IMR-90 (cell line): ENCODE results near the gene WAC. TPM values are rescaled to one million over a fixed set of nuclear protein-coding genes. Genes with fewer than 3 reads are reported as not detected.

Experiments
- ATAC-seq: fragments of 200-7000 bp; cut with Tn5 transposase; 2 replicates; pipeline ENCODE4 v1.9.1; 2020; ENCODE audit warnings: low read depth, mild to moderate bottlenecking, moderate library complexity
- BruUV-seq: library from RNA; stranded (reverse); fragments of 400-500 nt; replicated peaks from 2 replicates; lab custom pipeline; 2021; lab: Mats Ljungman, UMichigan
- CTCF ChIA-PET: fragments of 300-600 bp; formaldehyde crosslinking; extraction: SDS; loops from one replicate; lab custom pipeline; 2021; ENCODE audit warnings: antibody characterized with exemption; lab: Yijun Ruan, JAX
- POLR2A ChIA-PET: fragments of 300-600 bp; sonication (Branson Sonifier 250); formaldehyde crosslinking; loops from one replicate; lab custom pipeline; 2022; ENCODE audit warnings: antibody characterized with exemption; ENCODE audit not compliant: unreplicated experiment; lab: Charles Lee
- DNase-seq: peaks from one replicate; pipeline ENCODE4 v3.0.0; 2013
- H2AFZ ChIP-seq: replicated peaks from 2 replicates; pipeline ENCODE3; 2013; ENCODE audit warnings: low read length, mild to moderate bottlenecking; ENCODE audit not compliant: poor library complexity
- H2AK5ac ChIP-seq: 2 replicates; pipeline ENCODE4 v1.6.1; 2013; ENCODE audit warnings: low read depth, low read length, inconsistent platforms
- H2AK9ac ChIP-seq: replicated peaks from 2 replicates; pipeline ENCODE3; 2013; ENCODE audit warnings: mild to moderate bottlenecking, low read depth, low read length, moderate library complexity; ENCODE audit not compliant: poor library complexity
- H2BK120ac ChIP-seq: 2 replicates; pipeline ENCODE4 v1.6.1; 2013; ENCODE audit warnings: low read depth, low read length, inconsistent platforms
- H2BK15ac ChIP-seq: 3 replicates; pipeline ENCODE4 v1.6.1; 2013; ENCODE audit warnings: low read depth, low read length, inconsistent platforms
- H2BK20ac ChIP-seq: 2 replicates; pipeline ENCODE4 v1.6.1; 2013; ENCODE audit warnings: low read depth, mild to moderate bottlenecking, inconsistent platforms, low read length, moderate library complexity
- H2BK5ac ChIP-seq: 2 replicates; pipeline ENCODE4 v1.6.1; 2013; ENCODE audit warnings: mild to moderate bottlenecking, low read depth, low read length, inconsistent platforms; ENCODE audit not compliant: poor library complexity, severe bottlenecking
- H3K14ac ChIP-seq: replicated peaks from 2 replicates; pipeline ENCODE4 v1.6.1; 2013; ENCODE audit warnings: low read depth, low read length, inconsistent platforms
- H3K18ac ChIP-seq: 2 replicates; pipeline ENCODE4 v1.6.1; 2013; ENCODE audit warnings: low read depth, low read length, control low read depth
- H3K23ac ChIP-seq: 2 replicates; pipeline ENCODE4 v1.6.1; 2013; ENCODE audit warnings: low read depth, low read length, inconsistent platforms
- H3K27ac ChIP-seq: 2 replicates; pipeline ENCODE4 v1.5.1; 2013; ENCODE audit warnings: mild to moderate bottlenecking, control low read depth, low read length; ENCODE audit not compliant: insufficient read depth
- H3K27me3 ChIP-seq: 2 replicates; pipeline ENCODE4 v1.6.1; 2013; ENCODE audit warnings: low read length; ENCODE audit not compliant: control insufficient read depth, insufficient read depth
- H3K36me3 ChIP-seq: 2 replicates; pipeline ENCODE4 v1.6.1; 2013; ENCODE audit warnings: low read length, mixed read lengths; ENCODE audit not compliant: control insufficient read depth, insufficient read depth
- H3K4ac ChIP-seq: 2 replicates; pipeline ENCODE4 v1.6.1; 2013; ENCODE audit warnings: low read depth, low read length, inconsistent platforms
- H3K4me1 ChIP-seq: 2 replicates; pipeline ENCODE4 v1.6.1; 2013; ENCODE audit warnings: low read length, mixed read lengths; ENCODE audit not compliant: control insufficient read depth, insufficient read depth
- H3K4me2 ChIP-seq: 2 replicates; pipeline ENCODE4 v1.6.1; 2013; ENCODE audit warnings: low read depth, mild to moderate bottlenecking, control low read depth, low read length, moderate library complexity
- H3K4me3 ChIP-seq: 2 replicates; pipeline ENCODE4 v1.5.1; 2013; ENCODE audit warnings: low read depth, mild to moderate bottlenecking, control low read depth, low read length, moderate library complexity; ENCODE audit not compliant: insufficient read depth
- H3K56ac ChIP-seq: 2 replicates; pipeline ENCODE4 v1.6.1; 2013; ENCODE audit warnings: low read length, inconsistent platforms; ENCODE audit not compliant: insufficient read depth; ENCODE audit errors: extremely low read depth
- H3K79me1 ChIP-seq, 2 experiments: 2 replicates each; pipeline ENCODE4 v1.6.1; 2013; ENCODE audit warnings: low read length in 2 of 2, inconsistent platforms in 1 of 2, low read depth in 1 of 2
- H3K9ac ChIP-seq: 2 replicates; pipeline ENCODE4 v1.6.1; 2013; ENCODE audit warnings: low read depth, low read length, control low read depth
- H3K9me1 ChIP-seq: 2 replicates; pipeline ENCODE4 v1.6.1; 2013; ENCODE audit warnings: low read length, inconsistent platforms; ENCODE audit not compliant: insufficient read depth
- H3K9me3 ChIP-seq: 2 replicates; pipeline ENCODE4 v1.6.1; 2013; ENCODE audit warnings: low read length; ENCODE audit not compliant: control insufficient read depth, insufficient read depth
- H4K20me1 ChIP-seq: 2 replicates; pipeline ENCODE4 v1.6.1; 2013; ENCODE audit warnings: low read length, inconsistent platforms; ENCODE audit not compliant: insufficient read depth
- H4K5ac ChIP-seq: 2 replicates; pipeline ENCODE4 v1.6.1; 2013; ENCODE audit warnings: mild to moderate bottlenecking, low read depth, low read length, control low read depth
- H4K8ac ChIP-seq, 2 experiments: 2 replicates each; pipeline ENCODE4 v1.6.1; 2013; ENCODE audit warnings: low read depth in 2 of 2, low read length in 2 of 2, control low read depth in 1 of 2, inconsistent platforms in 1 of 2
- H4K91ac ChIP-seq: 2 replicates; pipeline ENCODE4 v1.6.1; 2013; ENCODE audit warnings: low read depth, low read length, inconsistent platforms; ENCODE audit not compliant: insufficient read depth
- BHLHE40 ChIP-seq: fragments of 150-350 bp; IDR thresholded peaks from 2 replicates; pipeline ENCODE4 v1.6.1; 2016; ENCODE audit warnings: mild to moderate bottlenecking, low read depth, low read length
- ELK1 ChIP-seq: fragments of 150-350 bp; IDR thresholded peaks from 2 replicates; pipeline ENCODE4 v1.6.1; 2016; ENCODE audit warnings: low read depth, mild to moderate bottlenecking, low read length, moderate library complexity, borderline replicate concordance
- MAFK ChIP-seq: IDR thresholded peaks from 2 replicates; pipeline ENCODE4 v1.6.1; 2012; ENCODE audit warnings: low read depth, low read length, improper control_type of control experiment
- MXI1 ChIP-seq: IDR thresholded peaks from 2 replicates; pipeline ENCODE4 v1.6.1; 2012; ENCODE audit warnings: low read depth, mild to moderate bottlenecking, low read length, moderate library complexity, borderline replicate concordance
- WGBS, 2 experiments: methylation state at CpG; one replicate each; pipeline versions ENCODE4 v1.1.5 to v1.1.7; 2013; ENCODE audit warnings: missing lambda C conversion rate in 2 of 2; ENCODE audit not compliant: insufficient read length in 1 of 2; ENCODE audit errors: extremely low coverage in 2 of 2; 5-methylcytosine and 5-hydroxymethylcytosine counted together
- dilution Hi-C: fragments of 300-500 bp; cut with HindIII; formaldehyde crosslinking; loops from one replicate; pipeline ENCODE4 v1.14.3; 2018; ENCODE audit warnings: low sequenced_read_pairs; ENCODE audit not compliant: unreplicated experiment
- in situ Hi-C: fragments of 300-500 bp; cut with MboI; formaldehyde crosslinking; loops from 3 replicates; pipeline ENCODE4 v1.14.3; 2019; ENCODE audit warnings: low sequenced_read_pairs, inconsistent platforms, mixed read lengths
- intact Hi-C: fragments of 100-400 bp; cut with micrococcal nuclease; formaldehyde crosslinking; loops from 2 replicates; pipeline ENCODE4 v1.10.0; 2022
- polyA plus RNA-seq, 3 experiments: library from polyadenylated mRNA; depleted of rRNA; stranded (reverse); fragments of >200 nt; gene quantifications; 2 replicates each; pipeline ENCODE4 v1.2.3, GENCODE V29; 2012; ENCODE audit warnings: low replicate concordance in 1 of 3
- total RNA-seq: library from RNA; depleted of rRNA; stranded (reverse); fragments of >200 nt; gene quantifications from 2 replicates; pipeline ENCODE4 v1.2.3, GENCODE V29; 2012

WAC gene
- total and polyA plus RNA-seq, 2 of the 4 experiments (the other 2 are of a cell fraction) = 39.6 to 52.2 TPM

GRCh38 chr10:28601012-28601411 lies 68.1 kb downstream of the WAC start:
- intact Hi-C loops (no loop called here), in situ Hi-C loops (no loop called here), dilution Hi-C loops (no loop called here)
- POLR2A ChIA-PET = no interaction called here
- CTCF ChIA-PET = no interaction called here
- Histone ChIP-seq H4K20me1 (peaks cover 75% of the 10 kb centered on the region), H2BK15ac (no peak overlapping the region), H3K23ac (no peak overlapping the region), H3K4me3 (no peak overlapping the region), H3K14ac (no peak overlapping the region), H3K4ac (no peak overlapping the region), H2AFZ (no peak overlapping the region), H2AK9ac (no peak overlapping the region), H2AK5ac (no peak overlapping the region), H3K4me2 (no peak overlapping the region), H3K9me3 (no peaks in the 10 kb centered on the region), H3K9me1 (no peaks in the 10 kb centered on the region; the same call in 1 of the 2 replicates), H3K4me1 (no peaks in the 10 kb centered on the region), H3K36me3 (peaks cover 7% of the 10 kb centered on the region), H4K91ac (no peak overlapping the region), H3K56ac (no peak overlapping the region), H4K5ac (no peak overlapping the region), H2BK120ac (no peak overlapping the region), H3K9ac (no peak overlapping the region), H3K18ac (no peak overlapping the region), H4K8ac (no peak overlapping the region), H2BK20ac (no peak overlapping the region), H2BK5ac (no peak overlapping the region), H3K79me1 (peaks cover 22 to 59% of the 10 kb centered on the region in 2 experiments; a peak in 3 of 4 replicates), H3K27me3 (no peaks in the 10 kb centered on the region), H3K27ac (no peak overlapping the region)
- 100% methylated on average over 1 of the region's 4 CpGs; no CpG with 5 or more reads in 1 of the 2 experiments for WGBS, 2 experiments
- no peak for ATAC-seq
- TF ChIP-seq ELK1 = no peak
- TF ChIP-seq MXI1 = no peak
- no peak for TF ChIP-seq BHLHE40
- no peak for TF ChIP-seq MAFK
- BruUV-seq = no TSS peak
- DNase-seq = no peak
